HG03378 (cell line): ENCODE measurements around the gene ARID4B.
A peak's percentile ranks its signal among the peaks of the same experiment; 100 is the strongest.

Experiments used
- ATAC-seq: cut with Tn5 transposase; IDR thresholded peaks from one replicate; pipeline ENCODE4 v1.9.1; 2021; ENCODE audit warnings: mild to moderate bottlenecking, moderate library complexity; ENCODE audit not compliant: unreplicated experiment

Gene ARID4B

GRCh38 chr1:235129774-235130570 is 198.0 kb downstream of the ARID4B start:
- ATAC-seq: no peak

GRCh38 chr1:235128456-235129328 is 199.3 kb downstream of the ARID4B start, which contains the start of gene TOMM20:
Gene TOMM20 (minus strand): TSS chr1:235128837. CDS start chr1:235128715, 122 bp downstream.
- ATAC-seq: peak; percentile 85

GRCh38 chr1:235127732-235128455 is 200.1 kb downstream of the ARID4B start:
- ATAC-seq: no peak

- no peak for ATAC-seq
Measured at GRCh38 chr1:235127203-235127602, 200.8 kb downstream of the ARID4B start.

- ATAC-seq: no peak
Measured at GRCh38 chr1:235124665-235125064, 203.3 kb downstream of the ARID4B start.

- ATAC-seq: no peak
Measured at GRCh38 chr1:235124111-235124510, 203.9 kb downstream of the ARID4B start.

- ATAC-seq: no peak
Measured at GRCh38 chr1:235122348-235122747, 205.6 kb downstream of the ARID4B start.
